ENCODE measurements around the gene OR2Y1. TPM values are rescaled to one million over a fixed set of nuclear protein-coding genes. Genes with fewer than 3 reads are reported as not detected.
A peak's percentile ranks its signal among the peaks of the same experiment; 100 is the strongest.
"Not testable (repeated sequence)": the region's sequence is repeated elsewhere in the genome, so short reads cannot be mapped to it uniquely, and the experiment has no call there.

OR2Y1 gene
- polyA plus RNA-seq, 12 donors = not detected

DNA sequence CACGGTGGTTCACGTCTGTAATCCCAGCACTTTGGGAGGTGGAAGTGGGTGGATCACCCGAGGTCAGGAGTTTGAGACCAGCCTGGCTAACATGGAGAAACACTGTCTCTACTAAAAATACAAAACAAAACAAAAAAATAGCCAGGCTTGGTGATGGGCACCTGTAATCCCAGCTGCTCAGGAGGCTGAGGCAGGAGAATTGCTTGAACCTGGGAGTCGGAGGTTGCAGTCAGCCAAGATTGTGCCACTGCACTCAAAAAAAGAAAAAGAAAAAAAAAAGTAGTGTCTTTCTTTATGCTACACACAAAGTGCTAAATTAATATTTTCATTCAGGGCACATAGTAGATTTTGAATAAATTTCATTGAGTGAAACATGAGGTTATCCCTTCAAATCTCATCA, 1.1 kb upstream of the OR2Y1 start:
- DNase-seq = not testable (repeated sequence)

DNA sequence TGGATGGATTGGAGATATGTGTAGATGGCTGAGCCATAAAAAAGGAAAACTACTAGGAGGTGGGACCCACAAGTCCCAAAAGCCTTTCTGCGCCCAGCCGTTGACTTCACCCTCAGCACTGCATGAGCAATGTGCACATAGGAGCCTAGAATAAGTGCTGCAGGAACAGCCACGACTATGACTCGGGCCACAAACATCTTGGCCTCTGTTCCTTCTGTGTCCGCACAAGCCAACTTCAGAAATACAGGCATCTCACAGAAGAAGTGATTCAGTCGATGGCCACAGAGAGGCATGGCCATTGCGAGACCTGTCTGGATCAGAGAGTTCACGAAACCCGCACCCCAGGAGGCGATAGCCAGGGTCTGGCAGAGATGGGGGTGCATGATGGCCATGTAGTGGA, 587 bp downstream of the OR2Y1 start:
- no peak for DNase-seq

DNA sequence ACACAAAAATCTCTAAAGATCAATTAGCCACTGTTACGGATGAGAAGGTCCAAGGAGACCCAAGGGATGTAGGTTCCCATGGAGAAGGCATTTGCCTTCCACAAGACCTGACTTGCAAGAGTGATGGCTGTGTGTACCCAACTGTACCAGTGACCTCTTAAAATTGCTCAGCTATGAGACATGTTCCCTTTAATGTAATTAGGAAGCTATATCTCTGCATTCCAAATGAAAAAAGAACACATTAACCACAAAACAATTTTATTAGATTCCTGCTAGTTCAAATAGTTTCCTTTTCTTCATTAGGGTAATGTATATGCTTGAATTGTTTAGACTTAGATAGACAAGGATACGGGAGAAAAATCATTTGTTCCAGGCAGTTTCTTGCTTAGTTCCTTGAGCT, 3.3 kb downstream of the OR2Y1 start:
- DNase-seq = no peak

DNA sequence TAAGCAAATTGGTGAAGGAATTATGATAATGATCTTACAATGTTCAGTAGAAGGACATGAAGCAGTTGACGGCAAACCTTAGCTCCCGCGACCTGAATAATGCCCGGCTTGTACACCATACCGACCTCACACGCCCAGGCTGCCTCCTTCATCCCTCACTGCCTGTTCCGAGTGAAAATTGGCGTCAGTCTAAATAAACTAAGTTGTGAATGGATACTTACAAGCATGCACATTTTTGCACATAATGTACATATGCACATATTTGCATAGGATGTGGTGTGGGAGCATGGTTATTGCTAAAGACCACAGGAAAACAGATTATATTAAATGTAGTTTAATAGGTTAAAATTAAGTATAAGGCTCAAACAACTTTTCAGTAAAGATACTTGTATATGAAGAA, 14.9 kb downstream of the OR2Y1 start:
- no peak for DNase-seq

DNA sequence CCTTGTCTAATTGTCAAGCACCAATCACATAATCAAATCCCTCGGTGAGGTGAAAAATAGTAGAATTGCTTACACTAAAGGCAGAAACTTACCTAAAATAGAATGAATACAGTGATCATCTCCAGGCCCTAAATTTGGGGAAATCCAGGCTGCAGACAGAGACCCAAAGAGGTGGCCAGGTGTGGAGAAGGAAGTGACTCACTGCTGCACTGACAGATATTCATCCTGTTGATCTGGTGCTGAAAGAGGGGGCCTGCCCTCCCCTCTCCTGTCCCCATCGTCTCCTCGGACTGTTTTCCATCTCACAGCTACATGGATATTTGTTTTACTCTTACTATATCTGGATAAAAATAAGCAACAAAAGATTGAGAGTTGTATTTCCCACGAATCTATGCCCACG, 15.9 kb downstream of the OR2Y1 start:
- no peak for DNase-seq

DNA sequence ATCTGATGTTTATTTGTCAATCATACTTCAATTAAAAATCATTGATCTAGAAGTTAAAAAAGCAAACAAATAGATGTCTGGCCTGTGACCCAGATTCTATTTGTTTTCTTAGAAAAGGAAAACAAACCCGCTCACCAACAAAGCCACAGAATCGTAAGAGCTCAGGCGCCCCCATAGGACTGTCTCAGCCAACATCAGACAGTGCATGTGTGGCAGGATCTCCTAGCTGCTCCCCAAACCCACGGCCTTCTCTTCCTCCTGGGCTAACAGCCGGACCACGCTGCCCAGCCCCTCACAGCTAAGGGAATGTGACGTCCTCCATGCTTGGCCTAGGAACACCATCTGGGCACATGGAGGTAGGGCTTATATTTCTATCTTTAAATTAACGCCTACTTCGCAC, 19.4 kb downstream of the OR2Y1 start:
- DNase-seq = no peak

DNA sequence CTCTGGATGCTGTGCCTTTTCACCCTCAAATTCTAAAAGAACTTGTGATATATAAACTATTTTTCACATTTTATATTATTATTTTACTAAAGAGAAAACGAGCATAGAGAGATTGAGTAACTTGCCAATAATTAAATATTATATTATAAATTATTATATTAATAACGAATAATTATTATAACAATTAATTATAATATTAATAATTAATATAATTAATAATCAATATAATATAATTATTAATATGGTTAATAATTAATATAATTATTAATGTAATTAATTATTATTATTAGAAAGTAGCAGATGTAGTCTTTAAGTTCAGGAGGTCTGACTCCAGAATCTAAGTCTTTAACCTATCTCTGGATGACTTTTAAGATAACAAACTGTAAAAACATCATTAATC, 20.1 kb downstream of the OR2Y1 start:
- DNase-seq = no peak

DNA sequence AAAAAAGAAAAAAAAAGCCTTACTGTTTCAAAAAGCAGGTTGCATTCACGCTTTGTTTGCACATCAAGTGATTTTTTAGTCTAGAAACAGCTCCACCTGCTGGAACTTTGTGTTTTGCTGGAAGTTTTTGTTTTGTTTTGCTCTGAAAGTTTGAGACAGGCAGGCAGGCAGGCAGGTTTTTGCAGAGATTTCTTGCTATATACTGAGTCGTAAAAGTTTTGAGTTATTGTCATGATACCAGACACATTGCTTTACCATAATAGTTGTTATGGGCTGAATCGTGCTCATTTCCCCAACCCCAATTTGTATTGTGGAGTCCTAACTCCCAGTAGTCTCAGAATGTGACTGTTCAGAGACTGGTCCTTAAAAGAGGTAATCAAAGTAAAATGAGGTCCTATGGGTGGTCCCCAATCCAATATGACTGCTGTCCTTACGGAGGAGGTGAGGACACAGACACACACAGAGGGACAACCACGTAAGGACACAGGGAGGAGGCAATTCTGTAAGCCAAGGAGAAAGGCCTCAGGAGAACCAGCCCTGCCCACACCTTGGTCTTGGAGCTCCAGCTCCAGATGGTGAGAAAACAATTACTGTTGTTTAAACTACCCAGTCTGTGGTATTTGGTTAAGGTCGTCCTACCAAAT, 20.9 kb downstream of the OR2Y1 start:
- DNase-seq = peak; percentile 26

DNA sequence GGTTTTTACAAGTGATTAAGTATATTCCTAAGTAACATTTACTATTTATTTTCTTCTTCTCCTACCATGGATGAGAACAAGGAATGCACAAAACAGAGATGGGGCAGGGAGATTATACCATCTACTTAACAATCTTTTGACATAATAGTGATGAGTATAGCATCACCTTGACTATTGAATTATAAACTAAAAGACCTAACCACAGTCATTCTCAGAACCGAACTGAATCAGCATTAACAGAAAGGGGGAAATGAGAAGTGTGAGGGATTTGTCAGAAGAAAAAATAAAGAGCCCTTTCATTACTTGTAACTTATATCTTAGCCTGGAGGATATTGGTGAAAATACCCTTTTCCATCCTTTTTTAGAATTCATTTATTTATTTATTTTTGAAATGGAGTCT, 21.9 kb downstream of the OR2Y1 start:
- no peak for DNase-seq

DNA sequence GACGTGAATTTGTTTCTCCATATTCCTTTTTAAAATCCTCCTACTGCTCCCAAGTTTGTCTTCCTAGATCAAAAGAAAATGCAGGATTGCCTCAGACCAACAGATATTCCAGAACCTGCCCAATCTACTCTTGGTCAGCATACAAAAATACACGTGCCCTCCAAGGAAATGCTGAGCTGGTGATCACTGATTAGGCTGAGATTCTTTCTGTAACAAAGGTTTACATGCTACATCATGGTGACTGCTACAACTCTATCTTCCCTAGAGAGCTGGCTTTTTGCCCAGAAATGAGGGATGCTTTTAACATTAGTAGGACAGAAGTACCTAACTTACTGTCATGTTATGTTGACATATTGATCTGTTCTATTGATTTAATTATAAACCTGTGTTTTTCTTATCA, 35.5 kb downstream of the OR2Y1 start:
- DNase-seq = no peak

DNA sequence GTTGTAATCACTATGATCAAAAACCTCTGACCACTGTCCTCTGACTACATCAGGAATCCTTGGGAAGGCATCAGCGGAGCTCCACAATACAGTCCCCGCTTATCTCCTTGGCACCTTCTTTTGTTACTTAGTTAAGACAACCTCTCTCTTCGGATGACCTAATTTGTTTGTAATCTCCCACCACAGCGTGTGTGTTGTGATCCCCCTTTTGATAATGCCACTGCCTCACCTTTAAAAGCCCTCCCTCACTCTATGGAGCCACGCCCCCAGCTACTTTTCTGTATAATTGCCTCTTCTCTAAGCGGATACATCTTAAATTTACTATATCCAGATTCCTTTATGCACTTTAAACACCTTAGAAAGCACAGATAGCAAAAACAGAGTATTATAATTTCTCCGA, 35.9 kb downstream of the OR2Y1 start:
- no peak for DNase-seq

DNA sequence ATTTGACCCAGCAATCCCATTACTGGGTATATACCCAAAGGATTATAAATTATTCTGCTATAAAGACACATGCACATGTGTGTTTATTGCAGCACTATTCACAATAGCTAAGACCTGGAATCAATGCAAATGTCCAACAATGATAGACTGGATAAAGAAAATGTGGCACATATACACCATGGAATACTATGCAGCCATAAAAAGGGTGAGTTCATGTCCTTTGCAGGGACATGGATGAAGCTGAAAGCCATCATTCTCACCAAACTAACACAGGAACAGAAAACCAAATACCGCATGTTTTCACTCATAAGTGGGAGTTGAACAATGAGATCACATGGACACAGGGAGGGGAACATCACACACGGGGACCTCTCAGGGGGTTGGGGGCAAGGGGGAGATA, 36.5 kb downstream of the OR2Y1 start:
- not testable (repeated sequence) for DNase-seq

DNA sequence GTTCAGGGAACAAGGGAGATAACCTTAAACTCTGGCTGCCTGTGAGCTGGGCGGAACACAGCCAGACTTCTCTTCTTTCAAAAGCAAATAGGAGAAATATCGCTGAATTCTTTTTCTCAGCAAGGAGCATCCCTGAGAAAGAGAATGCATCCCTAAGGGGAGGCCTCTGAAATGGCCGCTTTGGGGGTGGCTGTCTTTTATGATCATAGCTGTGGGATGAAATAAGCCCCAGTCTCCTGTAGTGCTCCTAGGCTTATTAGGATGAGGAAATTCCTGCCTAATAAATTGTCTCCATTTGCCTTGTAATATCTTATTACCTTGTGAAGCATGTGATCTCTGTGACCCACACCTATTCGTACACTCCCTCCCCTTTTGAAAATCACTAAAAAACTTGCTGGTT, 39.4 kb downstream of the OR2Y1 start:
- not testable (repeated sequence) for DNase-seq

DNA sequence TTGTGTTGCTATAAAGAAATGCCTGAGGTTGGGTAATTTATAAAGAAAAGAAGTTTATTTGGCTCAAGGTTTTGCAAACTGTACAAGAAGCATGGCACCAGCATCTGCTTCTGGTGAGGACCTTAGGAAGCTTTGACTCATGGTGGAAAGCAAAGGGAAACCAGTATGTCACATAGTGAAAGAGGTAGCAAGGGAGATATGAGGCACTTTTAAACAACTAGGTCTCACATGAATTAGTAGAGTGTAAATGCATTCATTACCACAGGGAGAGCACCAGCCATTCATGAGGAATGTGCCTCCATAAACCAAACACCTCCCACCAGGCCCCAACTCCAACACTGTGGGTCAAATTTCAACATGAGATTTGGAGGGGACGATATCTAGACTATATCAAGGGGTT, 40.8 kb downstream of the OR2Y1 start:
- DNase-seq = no peak

DNA sequence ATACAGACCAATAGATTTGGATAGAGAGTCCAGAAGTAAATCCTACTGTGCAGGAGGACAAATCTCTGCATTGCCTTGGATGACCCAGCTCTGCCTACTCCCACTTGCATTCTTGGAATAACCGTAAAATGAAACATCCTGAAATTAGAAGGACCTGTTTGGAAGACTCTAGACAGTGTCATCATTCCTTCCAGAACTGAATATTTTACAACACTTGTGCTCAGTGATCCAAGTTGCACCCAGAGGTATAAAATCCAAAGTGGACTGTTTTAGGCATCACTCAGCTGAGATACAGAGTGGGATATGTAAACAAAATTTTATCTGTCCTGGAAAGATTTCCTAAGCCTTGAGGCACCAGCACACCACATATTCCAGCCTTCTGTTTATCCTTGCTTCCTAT, 43.7 kb downstream of the OR2Y1 start:
- no peak for DNase-seq

DNA sequence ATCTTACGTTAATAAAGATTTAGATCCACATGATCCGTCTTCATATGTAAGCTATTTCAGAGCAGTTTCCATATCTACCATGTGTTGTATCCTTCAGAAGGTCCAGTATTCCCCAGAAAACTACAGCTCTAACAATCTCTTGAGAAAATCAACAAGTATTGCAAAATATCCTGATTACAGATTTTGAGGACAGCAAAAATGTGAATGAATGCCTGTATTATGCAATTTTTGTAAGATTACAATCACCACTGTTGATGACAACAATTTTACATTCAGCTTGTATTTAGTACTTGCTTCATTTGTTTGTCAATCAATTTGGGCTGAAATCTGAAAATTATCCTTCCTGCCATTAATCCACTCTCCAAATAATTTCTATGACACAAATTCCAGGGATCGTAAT, 47.4 kb downstream of the OR2Y1 start:
- no peak for DNase-seq

DNA sequence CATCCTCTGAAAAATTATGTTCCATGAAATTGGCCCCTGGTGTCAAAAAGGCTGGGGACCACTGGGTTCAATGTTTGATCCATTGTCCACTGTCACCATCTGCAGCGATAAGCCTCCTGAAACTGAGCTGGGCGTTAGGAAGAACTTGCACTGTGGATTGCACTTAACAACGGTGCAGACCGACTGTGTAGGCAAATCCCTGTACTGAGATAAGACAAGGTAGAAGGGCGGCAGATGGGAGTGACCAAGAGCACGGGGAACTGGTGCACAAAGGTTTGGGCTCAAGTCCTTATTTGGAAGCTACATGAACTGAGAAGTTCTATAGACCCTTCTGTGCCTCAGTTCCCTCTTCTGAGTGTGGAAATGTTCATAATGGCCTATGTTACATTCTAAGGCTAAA, 48.8 kb downstream of the OR2Y1 start:
- no peak for DNase-seq

DNA sequence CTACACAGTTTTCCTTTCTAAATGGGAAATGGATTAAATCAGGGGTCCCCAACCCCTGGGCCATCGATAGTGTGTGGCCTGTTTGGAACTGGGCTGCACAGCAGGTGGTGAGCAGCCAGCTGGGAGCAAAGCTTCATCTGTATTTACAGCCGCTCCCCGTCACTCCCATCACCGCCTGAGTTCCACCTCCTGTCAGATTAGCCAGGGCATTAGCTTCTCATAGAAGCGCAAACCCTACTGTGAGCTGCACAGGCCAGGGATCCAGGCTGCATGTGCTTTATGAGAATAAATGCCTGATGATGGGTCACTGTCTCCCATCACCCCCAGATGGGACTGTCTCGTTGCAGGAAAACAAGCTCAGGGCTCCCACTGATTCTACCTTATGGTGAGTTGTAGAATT, 49.3 kb downstream of the OR2Y1 start:
- DNase-seq = no peak

DNA sequence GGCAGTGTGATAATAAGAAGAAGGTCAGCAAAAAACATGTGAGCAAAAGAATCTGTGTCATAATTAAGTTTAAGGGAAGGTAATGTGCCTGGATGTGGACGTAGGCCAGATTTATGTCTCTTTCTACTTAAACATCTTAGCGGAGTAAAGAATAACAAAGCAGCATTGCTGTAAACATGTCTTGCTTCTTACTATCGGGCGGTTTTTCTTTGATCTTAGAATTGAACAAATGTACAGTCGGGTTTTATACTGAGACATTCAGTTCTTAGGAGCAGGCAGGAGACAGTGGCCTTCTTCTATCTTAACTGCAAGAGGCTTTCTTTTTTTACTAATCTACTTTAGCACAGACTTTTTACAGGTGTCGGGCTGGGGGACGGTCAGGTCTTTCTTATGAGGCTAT, 50.1 kb downstream of the OR2Y1 start:
- DNase-seq = no peak

Other genes starting within 250 kb of the OR2Y1 start
- gene CNOT6, start 245.7 kb downstream of the OR2Y1 start, polyA plus RNA-seq (ENCODE audit: insufficient read length in 12 of 12) = 10 to 100 TPM in 11 of 12 donors, not detected in 1; 22.1 to 37.2 (median 29.2) TPM
- 1 to 10 TPM in 5 of 12 donors, under 1 TPM in 5, not detected in 2; 0.71 to 2.1 (median 1.0) TPM for gene SCGB3A1, start 148.6 kb downstream of the OR2Y1 start, polyA plus RNA-seq (ENCODE audit: insufficient read length in 12 of 12)
- gene FLT4, start 90.5 kb downstream of the OR2Y1 start, polyA plus RNA-seq (ENCODE audit: insufficient read length in 12 of 12) = 10 to 100 TPM in 3 of 12 donors, 1 to 10 TPM in 8, not detected in 1; 5.9 to 21.3 (median 7.7) TPM
- gene MGAT1, start 62.7 kb upstream of the OR2Y1 start, polyA plus RNA-seq (ENCODE audit: insufficient read length in 12 of 12) = 100 to 1,000 TPM in 1 of 12 donors, 10 to 100 TPM in 10, not detected in 1; 63.3 to 109 (median 73.6) TPM
- gene ZFP62, start 121.2 kb upstream of the OR2Y1 start, polyA plus RNA-seq (ENCODE audit: insufficient read length in 12 of 12) = 10 to 100 TPM in 11 of 12 donors, not detected in 1; 23.5 to 43.3 (median 29.5) TPM
- 10 to 100 TPM in 1 of 12 donors, under 1 TPM in 3, not detected in 8; 0.15 to 16.1 (median 0.21) TPM for gene BTNL8, start 159.1 kb upstream of the OR2Y1 start, polyA plus RNA-seq (ENCODE audit: insufficient read length in 12 of 12)
- 1 to 10 TPM in 1 of 12 donors, under 1 TPM in 3, not detected in 8; 0.07 to 7.2 (median 0.13) TPM for gene BTNL3, start 248.8 kb upstream of the OR2Y1 start, polyA plus RNA-seq (ENCODE audit: insufficient read length in 12 of 12)

Data from muscle of arm (tissue), 12 donors.